K562 (cell line): ENCODE results near the gene BANK1. TPM values are rescaled to one million over a fixed set of nuclear protein-coding genes. Genes with fewer than 3 reads are reported as not detected.

Experiments used
- ATAC-seq: fragments of 200-7000 bp; cut with Tn5 transposase; 3 replicates; pipeline ENCODE4 v1.9.1; 2020; ENCODE audit warnings: moderate library complexity
- BruUV-seq: library from RNA; stranded (reverse); fragments of 400-500 nt; replicated peaks from 2 replicates; lab custom pipeline; 2021; lab: Mats Ljungman, UMichigan
- CTCF ChIA-PET: fragments of 300-600 bp; formaldehyde crosslinking; extraction: SDS; loops from one replicate; lab custom pipeline; 2021; ENCODE audit warnings: low intra/inter-chr PET ratio; lab: Yijun Ruan, JAX
- POLR2A ChIA-PET: fragments of 300-600, 350-650 bp; sonication (Branson Sonifier 250); formaldehyde crosslinking; extraction: SDS; loops from one replicate; lab custom pipeline; 2021; ENCODE audit warnings: antibody characterized with exemption, inconsistent platforms; lab: Yijun Ruan, JAX
- DNase-seq, 4 experiments: peaks; one replicate each; pipeline versions ENCODE4 v3.0.0 to v3.0.0-alpha.2; 2011 to 2018; ENCODE audit warnings: low spot score in 3 of 4, mixed read lengths in 3 of 4; ENCODE audit errors: extremely low read depth in 1 of 4
- FAIRE-seq: peaks from 2 replicates; lab custom pipeline; 2011; peaks lifted over from hg19 to GRCh38; lab: Jason Lieb, UNC
- H2AFZ ChIP-seq: 2 replicates; pipeline ENCODE4 v1.6.0; 2011; ENCODE audit warnings: low read depth, low read length, control low read depth, inconsistent platforms
- H3K27ac ChIP-seq: fragments of 200-600 bp; 3 replicates; pipeline ENCODE4 v1.8.0; 2011; ENCODE audit warnings: low read depth, mild to moderate bottlenecking, control low read depth, inconsistent platforms, low read length, moderate library complexity, mixed read lengths; ENCODE audit errors: extremely low read depth
- H3K27me3 ChIP-seq, 2 experiments: fragments of 300-600 bp in 1 of 2; 2 replicates in 1 of 2; 3 replicates in 1 of 2; pipeline versions ENCODE4 v1.6.0 to v1.8.0; 2011; ENCODE audit warnings: inconsistent platforms in 2 of 2, low read length in 2 of 2, mild to moderate bottlenecking in 1 of 2, mixed read lengths in 1 of 2, moderate library complexity in 1 of 2; ENCODE audit not compliant: control insufficient read depth in 2 of 2, insufficient read depth in 2 of 2
- H3K36me3 ChIP-seq: fragments of 300-600 bp; 3 replicates; pipeline ENCODE4 v1.8.0; 2011; ENCODE audit warnings: mild to moderate bottlenecking, low read length, inconsistent platforms; ENCODE audit not compliant: control insufficient read depth, insufficient read depth
- H3K4me1 ChIP-seq, 2 experiments: fragments of 200-600 bp in 1 of 2; replicated peaks in 1 of 2; 2 replicates in 1 of 2; 3 replicates in 1 of 2; pipeline versions ENCODE4 v1.5.1 to v1.8.0; 2011; ENCODE audit warnings: inconsistent platforms in 2 of 2, low read length in 2 of 2, mild to moderate bottlenecking in 1 of 2, mixed read lengths in 1 of 2, moderate library complexity in 1 of 2; ENCODE audit not compliant: control insufficient read depth in 2 of 2, insufficient read depth in 2 of 2
- H3K4me2 ChIP-seq: 2 replicates; pipeline ENCODE4 v1.6.1; 2011; ENCODE audit warnings: low read length, control low read depth, inconsistent platforms, mixed read lengths; ENCODE audit not compliant: insufficient read depth
- H3K4me3 ChIP-seq: fragments of 200-600 bp; sonication (generic), shearing (Covaris generic); 2 replicates; pipeline ENCODE4 v1.5.1; 2016; ENCODE audit warnings: control low read depth, inconsistent platforms
- H3K79me2 ChIP-seq: fragments of 200-600 bp; 3 replicates; pipeline ENCODE4 v1.8.0; 2011; ENCODE audit warnings: low read length, inconsistent platforms; ENCODE audit not compliant: control insufficient read depth, insufficient read depth
- H3K9ac ChIP-seq, 2 experiments: 2 replicates each; pipeline versions ENCODE4 v1.6.0 to v1.6.1; 2011; ENCODE audit warnings: low read depth in 2 of 2, low read length in 2 of 2, control low read depth in 1 of 2, inconsistent platforms in 1 of 2, mild to moderate bottlenecking in 1 of 2, mixed read lengths in 1 of 2; ENCODE audit not compliant: insufficient read depth in 1 of 2
- H3K9me1 ChIP-seq: one replicate; pipeline ENCODE4 v1.6.0; 2011; ENCODE audit warnings: inconsistent platforms, mild to moderate bottlenecking, low read length, moderate library complexity; ENCODE audit not compliant: control insufficient read depth, insufficient read depth
- H3K9me3 ChIP-seq: replicated peaks from 2 replicates; pipeline ENCODE4 v1.5.1; 2011; ENCODE audit warnings: low read depth, low read length, inconsistent platforms; ENCODE audit not compliant: control insufficient read depth, insufficient read depth
- H4K20me1 ChIP-seq: replicated peaks from 2 replicates; pipeline ENCODE4 v1.6.1; 2011; ENCODE audit warnings: low read length, inconsistent platforms, mixed read lengths; ENCODE audit not compliant: control insufficient read depth, insufficient read depth
- POLR3G ChIP-seq: IDR thresholded peaks from 2 replicates; pipeline ENCODE4 v1.6.1; 2011; ENCODE audit not compliant: insufficient read length, insufficient replicate concordance; ENCODE audit errors: extremely low read depth
- PRMT5 ChIP-seq: sonication (generic); formaldehyde crosslinking; IDR thresholded peaks from 2 replicates; pipeline ENCODE4 v1.5.0; 2020; ENCODE audit warnings: missing genetic modification reagents
- TOE1 ChIP-seq, 2 experiments: fragments of 450-650 bp in 1 of 2; sonication (generic) in 1 of 2; formaldehyde crosslinking in 1 of 2; IDR thresholded peaks; 2 replicates each; pipeline versions ENCODE4 v1.7.1 to v1.8.0; 2016 to 2022; ENCODE audit warnings: borderline replicate concordance in 2 of 2, mild to moderate bottlenecking in 2 of 2, antibody characterized with exemption in 1 of 2, inconsistent platforms in 1 of 2, low read depth in 1 of 2, missing genetic modification reagents in 1 of 2, moderate library complexity in 1 of 2
- ZNF197 ChIP-seq: fragments of 200-800 bp; sonication (Bioruptor generic); IDR thresholded peaks from 2 replicates; pipeline ENCODE4 v1.6.1; 2016; ENCODE audit warnings: low read depth, missing genetic modification characterization, missing compliant biosample characterization
- ZNF57 ChIP-seq: fragments of 450-650 bp; formaldehyde crosslinking; IDR thresholded peaks from 2 replicates; pipeline ENCODE4 v1.4.0; 2020; ENCODE audit warnings: mild to moderate bottlenecking, moderate library complexity
- WGBS: fragments of 100-300 bp; shearing (Covaris generic); methylation state at CpG from one replicate; pipeline ENCODE4 v1.1.6; 2016; ENCODE audit warnings: low coverage, mixed read lengths; ENCODE audit not compliant: insufficient coverage; ENCODE audit errors: missing lambda C conversion rate; 5-methylcytosine and 5-hydroxymethylcytosine counted together
- in situ Hi-C: fragments of 300-500 bp; cut with MboI; formaldehyde crosslinking; loops from 4 replicates; pipeline ENCODE4 v1.15.0; 2018; ENCODE audit warnings: inconsistent platforms, mixed read lengths
- intact Hi-C: fragments of 100-400 bp; cut with micrococcal nuclease; formaldehyde crosslinking; loops from 2 replicates; pipeline ENCODE4 v1.14.2; 2022
- polyA plus RNA-seq, 8 experiments: library from polyadenylated mRNA; depleted of rRNA in 4 of 8; stranded (reverse) in 5 of 8; unstranded in 3 of 8; fragments of >200 nt; fragmentation: Nextera tagmentation in 2 of 8; fragmentation: Illumina TruSeq in 1 of 8; extraction: Ambion mirVana in 2 of 8; extraction: Trizol in 1 of 8; gene quantifications; 2 replicates each; pipeline versions ENCODE4 v1.2.1 to v1.2.3, GENCODE V29; 2011 to 2014; ENCODE audit warnings: inconsistent platforms in 1 of 8, missing spikeins in 1 of 8
- total RNA-seq, 7 experiments: library from RNA; depleted of rRNA in 6 of 7; stranded (reverse); fragments of >200 nt in 6 of 7; fragmentation: Illumina TruSeq in 2 of 7; extraction: Trizol in 2 of 7; gene quantifications; 2 replicates each; pipeline versions ENCODE4 v1.2.1 to v1.2.3, GENCODE V29; 2011 to 2021; ENCODE audit warnings: low replicate concordance in 1 of 7
- TF ChIP-seq, protein P1 (sequence below): sonication (generic); formaldehyde crosslinking; IDR thresholded peaks from 2 replicates; pipeline ENCODE4 v1.9.0; 2022; ENCODE audit warnings: mild to moderate bottlenecking, missing genetic modification reagents

The BANK1 gene
- total and polyA plus RNA-seq, 9 of the 15 experiments (the other 6 are each of a cell fraction or from before 2014, with no cell fraction given): not detected

- ATAC-seq (no peak), FAIRE-seq (no peak), DNase-seq (no peak)
- BruUV-seq: no TSS peak
- Histone ChIP-seq H3K9me1 (no peaks in the 10 kb centered on the region), H3K79me2 (no peaks in the 10 kb centered on the region), H3K9ac (no peak overlapping the region), H3K4me2 (no peak overlapping the region), H3K36me3 (no peaks in the 10 kb centered on the region), H3K9me3 (no peaks in the 10 kb centered on the region), H3K27ac (no peak overlapping the region), H3K4me3 (no peak overlapping the region), H3K4me1 (no peaks in the 10 kb centered on the region), H2AFZ (no peak overlapping the region), H3K27me3 (no peaks in the 10 kb centered on the region), H4K20me1 (no peaks in the 10 kb centered on the region)
- POLR2A ChIA-PET: interaction anchor here (1.0 kb wide), 1 partner anchor 36 kb away, joined by 3 read pairs; no protein-coding TSS in a partner anchor
- CTCF ChIA-PET: no interaction called here
- WGBS: 0% methylated on average over 5 of the region's 5 CpGs
- TF ChIP-seq PRMT5 (CRISPR knock-in tag) (no peak), ZNF57 (CRISPR knock-in tag) (no peak), POLR3G (no peak), ZNF197 (CRISPR knock-in tag) (no peak), TOE1 (IDR thresholded peaks at IDR 0.05; ENCODE audit: borderline replicate concordance) (no peak), TOE1 (CRISPR knock-in tag; IDR thresholded peaks at IDR 0.05; ENCODE audit: borderline replicate concordance, low read depth) (no peak)
- TF ChIP-seq, protein P1, sequence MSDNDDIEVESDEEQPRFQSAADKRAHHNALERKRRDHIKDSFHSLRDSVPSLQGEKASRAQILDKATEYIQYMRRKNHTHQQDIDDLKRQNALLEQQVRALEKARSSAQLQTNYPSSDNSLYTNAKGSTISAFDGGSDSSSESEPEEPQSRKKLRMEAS (CRISPR knock-in tag): no peak
- in situ Hi-C loops: no loop called here
- intact Hi-C loops: no loop called here
Measured at GRCh38 chr4:101993002-101993841, 202.7 kb downstream of the BANK1 start.
